Activated CD8-positive, alpha-beta T cell treated with anti-CD3 and anti-CD28 coated beads for 36 hours (primary cell): ENCODE results near the gene PRKACG. TPM values are rescaled to one million over a fixed set of nuclear protein-coding genes. Genes with fewer than 3 reads are reported as not detected.
"Not testable (repeated sequence)": the region's sequence is repeated elsewhere in the genome, so short reads cannot be mapped to it uniquely, and the experiment has no call there.

Experiments used
- ATAC-seq: fragments of 200-7000 bp; cut with Tn5 transposase; one replicate; pipeline ENCODE4 v1.10.0; 2021; ENCODE audit warnings: mild to moderate bottlenecking, moderate library complexity
- CTCF ChIA-PET: fragments of 350-600 bp; sonication (Branson Sonifier 250); formaldehyde crosslinking; loops from one replicate; lab custom pipeline; 2021; ENCODE audit warnings: antibody characterized with exemption; lab: Charles Lee
- POLR2A ChIA-PET: fragments of 350-600 bp; sonication (Branson Sonifier 250); formaldehyde crosslinking; loops from one replicate; lab custom pipeline; 2021; ENCODE audit warnings: antibody characterized with exemption; lab: Charles Lee
- DNase-seq: peaks from one replicate; pipeline ENCODE4 v3.0.0-alpha.2; 2020
- H3K27ac Mint-ChIP-seq: one replicate; pipeline ENCODE4 v1.8.0; 2021; ENCODE audit warnings: mild to moderate bottlenecking, mixed read lengths
- H3K27me3 Mint-ChIP-seq: one replicate; pipeline ENCODE4 v1.8.0; 2021; ENCODE audit warnings: mixed read lengths
- H3K36me3 Mint-ChIP-seq: one replicate; pipeline ENCODE4 v1.8.0; 2021; ENCODE audit warnings: low read depth, mixed read lengths
- H3K4me1 Mint-ChIP-seq: one replicate; pipeline ENCODE4 v1.8.0; 2021; ENCODE audit warnings: low read depth, mixed read lengths
- H3K4me3 Mint-ChIP-seq: one replicate; pipeline ENCODE4 v1.8.0; 2021; ENCODE audit warnings: mild to moderate bottlenecking, moderate library complexity, mixed read lengths
- H3K9me3 Mint-ChIP-seq: one replicate; pipeline ENCODE4 v1.8.0; 2021; ENCODE audit warnings: mixed read lengths
- intact Hi-C: fragments of 100-400 bp; cut with micrococcal nuclease; formaldehyde crosslinking; loops from one replicate; pipeline ENCODE4 v1.10.0; 2022
- total RNA-seq, 2 experiments: library from RNA; stranded (reverse); gene quantifications; one replicate each; pipeline ENCODE4 v1.2.3, GENCODE V29; 2021
- TF ChIP-seq, protein P1 (sequence below): fragments of 200-600 bp; IDR thresholded peaks from one replicate; pipeline ENCODE4 v1.8.0; 2022; ENCODE audit warnings: antibody characterized with exemption, mild to moderate bottlenecking

PRKACG gene
- total RNA-seq, 2 experiments from 2014 or later: not detected

DNA sequence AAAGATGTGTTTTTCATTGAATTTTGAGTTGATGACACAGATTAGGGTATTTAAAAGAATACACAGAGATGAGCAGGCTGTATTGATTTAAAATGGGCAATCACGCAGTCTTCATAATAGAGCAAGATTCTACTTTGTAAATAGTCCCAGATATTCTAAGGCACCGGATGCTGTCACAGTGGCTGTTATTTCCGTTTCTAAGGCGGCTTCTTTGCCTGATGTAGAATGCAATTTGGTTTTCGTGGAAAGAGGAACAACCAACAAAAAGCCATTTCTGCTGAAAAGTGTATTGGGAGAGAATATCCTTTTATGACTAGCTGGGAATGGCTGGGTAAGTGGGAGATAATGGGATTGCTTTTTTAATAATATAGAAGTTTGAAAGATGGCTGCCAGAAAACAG, 17.5 kb downstream of the PRKACG start:
- peak overlapping the region; percentile 9 for H3K27ac Mint-ChIP-seq
- ChIA-PET CTCF (interaction anchor here (0.9 to 2.3 kb wide), 3 partner anchors 9 to 413 kb away, joined by 3 to 9 read pairs (median 3); no protein-coding TSS in a partner anchor), POLR2A (interaction anchor here (0.7 kb wide), 1 partner anchor 258 kb away, joined by 3 read pairs; no protein-coding TSS in a partner anchor)
- intact Hi-C loops: no loop called here
- ATAC-seq (no peak), DNase-seq (no peak)
- no peaks in the 10 kb centered on the region for H3K27me3 Mint-ChIP-seq
- H3K36me3 Mint-ChIP-seq: no peaks in the 10 kb centered on the region
- H3K4me1 Mint-ChIP-seq: peaks cover 12% of the 10 kb centered on the region
- no peaks in the 10 kb centered on the region for H3K9me3 Mint-ChIP-seq
- no peak overlapping the region for H3K4me3 Mint-ChIP-seq
- TF ChIP-seq, protein P1, sequence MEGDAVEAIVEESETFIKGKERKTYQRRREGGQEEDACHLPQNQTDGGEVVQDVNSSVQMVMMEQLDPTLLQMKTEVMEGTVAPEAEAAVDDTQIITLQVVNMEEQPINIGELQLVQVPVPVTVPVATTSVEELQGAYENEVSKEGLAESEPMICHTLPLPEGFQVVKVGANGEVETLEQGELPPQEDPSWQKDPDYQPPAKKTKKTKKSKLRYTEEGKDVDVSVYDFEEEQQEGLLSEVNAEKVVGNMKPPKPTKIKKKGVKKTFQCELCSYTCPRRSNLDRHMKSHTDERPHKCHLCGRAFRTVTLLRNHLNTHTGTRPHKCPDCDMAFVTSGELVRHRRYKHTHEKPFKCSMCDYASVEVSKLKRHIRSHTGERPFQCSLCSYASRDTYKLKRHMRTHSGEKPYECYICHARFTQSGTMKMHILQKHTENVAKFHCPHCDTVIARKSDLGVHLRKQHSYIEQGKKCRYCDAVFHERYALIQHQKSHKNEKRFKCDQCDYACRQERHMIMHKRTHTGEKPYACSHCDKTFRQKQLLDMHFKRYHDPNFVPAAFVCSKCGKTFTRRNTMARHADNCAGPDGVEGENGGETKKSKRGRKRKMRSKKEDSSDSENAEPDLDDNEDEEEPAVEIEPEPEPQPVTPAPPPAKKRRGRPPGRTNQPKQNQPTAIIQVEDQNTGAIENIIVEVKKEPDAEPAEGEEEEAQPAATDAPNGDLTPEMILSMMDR: no peak

DNA sequence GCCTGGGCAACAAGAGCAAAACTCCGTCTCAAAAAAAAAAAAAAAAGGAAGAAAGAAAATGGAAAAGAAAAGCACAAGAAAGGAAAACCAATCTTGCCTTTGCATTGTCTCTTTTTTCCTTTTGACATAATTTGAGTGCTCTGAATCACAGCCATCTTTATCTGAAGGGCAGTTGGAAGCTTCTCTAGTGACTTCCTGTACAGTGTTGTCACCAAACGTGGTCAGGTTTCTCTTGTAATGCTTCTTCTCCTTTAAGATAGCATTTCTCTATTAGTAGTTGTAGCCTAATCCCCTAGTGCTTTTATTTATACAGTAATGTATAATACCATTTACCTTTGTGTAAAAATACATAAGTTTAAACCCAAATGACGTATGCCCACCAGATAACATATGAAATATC, 18.1 kb downstream of the PRKACG start:
- Mint-ChIP-seq H3K9me3 (no peaks in the 10 kb centered on the region), H3K4me1 (peaks cover 12% of the 10 kb centered on the region), H3K27me3 (no peaks in the 10 kb centered on the region), H3K4me3 (no peak overlapping the region), H3K36me3 (no peaks in the 10 kb centered on the region), H3K27ac (no peak overlapping the region)
- intact Hi-C loops: no loop called here
- TF ChIP-seq, protein P1: no peak
- ChIA-PET POLR2A (interaction anchor here (1.3 kb wide), 1 partner anchor 12 kb away, joined by 6 read pairs; no protein-coding TSS in a partner anchor), CTCF (interaction anchor here (2.3 kb wide), 1 partner anchor 412 kb away, joined by 9 read pairs; no protein-coding TSS in a partner anchor)
- ATAC-seq (no peak), DNase-seq (no peak)

DNA sequence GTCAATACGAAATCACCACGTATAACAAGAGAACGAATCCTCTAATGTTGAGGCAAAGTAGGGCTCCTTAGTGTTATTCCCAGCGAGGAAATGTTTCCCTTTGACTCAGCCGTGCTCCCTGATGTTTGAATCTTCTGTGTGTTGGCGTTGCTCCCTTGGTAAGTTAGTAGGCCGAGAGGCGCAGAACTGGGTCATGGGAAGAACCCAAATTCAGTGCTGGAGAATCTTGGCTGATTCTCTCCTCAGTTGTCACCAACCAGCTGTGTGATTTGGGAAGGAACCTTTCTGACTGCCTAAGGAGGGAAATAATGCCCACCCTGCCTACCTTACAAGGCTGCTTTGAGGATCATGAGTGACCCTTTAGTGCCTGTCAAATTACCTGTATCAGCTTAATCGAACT, 22.5 kb downstream of the PRKACG start:
- H3K27ac Mint-ChIP-seq: no peak overlapping the region
- no peak for ATAC-seq
- intact Hi-C loops: no loop called here
- no peaks in the 10 kb centered on the region for H3K9me3 Mint-ChIP-seq
- CTCF ChIA-PET: no interaction called here
- peaks cover 5% of the 10 kb centered on the region for H3K27me3 Mint-ChIP-seq
- no peaks in the 10 kb centered on the region for H3K36me3 Mint-ChIP-seq
- TF ChIP-seq, protein P1: no peak
- H3K4me3 Mint-ChIP-seq: no peak overlapping the region
- DNase-seq: no peak
- H3K4me1 Mint-ChIP-seq: peaks cover 6% of the 10 kb centered on the region
- POLR2A ChIA-PET: no interaction called here

DNA sequence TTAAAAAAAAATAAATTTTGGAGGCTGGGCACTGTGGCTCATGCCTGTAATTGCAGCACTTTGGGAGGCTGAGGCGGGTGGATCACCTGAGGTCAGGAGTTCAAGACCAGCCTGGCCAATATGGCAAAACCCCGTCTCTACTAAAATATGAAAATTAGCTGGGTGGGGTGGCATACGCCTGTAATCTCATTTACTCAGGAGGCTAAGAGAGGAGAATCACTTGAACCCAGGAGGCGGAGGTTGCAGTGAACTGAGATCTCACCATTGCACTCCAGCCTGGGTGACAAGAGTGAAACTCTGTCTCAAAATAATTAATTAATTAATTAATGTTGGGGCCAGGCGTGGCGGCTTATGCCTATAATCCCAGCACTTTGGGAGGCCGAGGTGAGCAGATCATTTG, 27.0 kb downstream of the PRKACG start:
- H3K27ac Mint-ChIP-seq, H3K4me3 Mint-ChIP-seq, H3K9me3 Mint-ChIP-seq, DNase-seq, CTCF ChIA-PET, H3K4me1 Mint-ChIP-seq, H3K27me3 Mint-ChIP-seq, POLR2A ChIA-PET, intact Hi-C loops, ATAC-seq, H3K36me3 Mint-ChIP-seq: not testable (repeated sequence)

DNA sequence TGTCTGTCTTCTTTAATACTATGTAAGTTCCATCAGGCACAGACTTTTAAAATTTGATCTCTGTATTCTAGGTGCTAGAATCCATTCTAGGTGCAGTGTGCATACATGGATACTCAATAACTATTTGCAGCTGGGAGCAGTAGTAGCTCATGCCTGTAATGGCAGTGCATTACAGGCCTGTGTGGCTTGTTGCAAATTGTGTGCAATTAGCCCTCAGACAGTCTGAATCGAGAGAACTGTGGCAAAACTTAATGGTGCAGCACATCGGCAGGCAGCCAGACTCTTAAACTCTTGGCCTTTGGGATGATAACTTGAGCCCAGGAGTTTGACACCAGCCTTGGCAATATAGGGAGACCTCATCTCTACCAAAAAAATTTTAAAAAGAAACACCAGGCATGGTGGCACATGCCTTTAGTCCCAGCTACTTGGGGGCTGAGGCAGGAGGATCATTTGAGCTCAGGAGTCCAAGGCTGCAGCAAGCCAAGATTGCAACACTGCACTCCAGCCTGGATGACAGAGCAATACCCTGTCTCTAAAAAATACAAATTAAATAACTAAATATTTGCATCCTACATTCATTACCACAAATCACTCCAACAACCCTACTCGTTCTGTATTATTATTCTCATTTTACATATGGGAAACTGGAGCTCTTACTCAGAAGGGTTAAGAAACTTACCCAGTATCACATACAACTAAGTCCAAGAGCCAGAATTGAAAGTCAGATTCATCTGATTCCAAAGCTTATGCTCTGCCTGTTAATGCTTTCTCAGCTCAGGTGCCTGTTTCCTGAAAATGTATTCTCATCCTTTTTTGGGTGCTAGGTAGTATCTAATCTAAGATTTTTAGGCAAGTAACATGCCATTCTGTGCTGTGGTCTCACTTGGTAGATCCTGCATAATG, 30.1 kb downstream of the PRKACG start:
- POLR2A ChIA-PET: interaction anchor here (1.5 kb wide), 1 partner anchor 12 kb away, joined by 6 read pairs; no protein-coding TSS in a partner anchor
- no peaks in the 10 kb centered on the region for H3K27me3 Mint-ChIP-seq
- intact Hi-C loops: no loop called here

More for the DNA sequence above, 30.1 kb downstream of the PRKACG start:
- TF ChIP-seq, protein P1: no peak
- CTCF ChIA-PET: interaction anchor here (1.0 to 1.1 kb wide), 2 partner anchors 16 to 34 kb away, joined by 4 to 6 read pairs; no protein-coding TSS in a partner anchor
- Mint-ChIP-seq H3K9me3 (no peaks in the 10 kb centered on the region), H3K36me3 (no peaks in the 10 kb centered on the region), H3K27ac (no peak overlapping the region), H3K4me3 (no peak overlapping the region), H3K4me1 (peaks cover 19% of the 10 kb centered on the region)
- DNase-seq (no peak), ATAC-seq (no peak)
